Astrocyte of the spinal cord (primary cell): ENCODE results near the gene TPST1.

Experiments
- DNase-seq: peaks from one replicate; pipeline ENCODE4 v3.0.0; 2011; ENCODE audit warnings: low read depth, low spot score
- H3K4me3 ChIP-seq: 2 replicates; pipeline ENCODE4 v1.5.1; 2011; ENCODE audit warnings: low read depth, mild to moderate bottlenecking, low read length, moderate library complexity
- in situ Hi-C: cut with HindIII; loops from 2 replicates; pipeline ENCODE4 v1.10.0; 2017; ENCODE audit warnings: low sequenced_read_pairs
- TF ChIP-seq, protein P1 (sequence below): IDR thresholded peaks from 2 replicates; pipeline ENCODE4 v1.5.1; 2012; ENCODE audit warnings: low read depth, mild to moderate bottlenecking, low read length, inconsistent platforms

The TPST1 gene

DNA sequence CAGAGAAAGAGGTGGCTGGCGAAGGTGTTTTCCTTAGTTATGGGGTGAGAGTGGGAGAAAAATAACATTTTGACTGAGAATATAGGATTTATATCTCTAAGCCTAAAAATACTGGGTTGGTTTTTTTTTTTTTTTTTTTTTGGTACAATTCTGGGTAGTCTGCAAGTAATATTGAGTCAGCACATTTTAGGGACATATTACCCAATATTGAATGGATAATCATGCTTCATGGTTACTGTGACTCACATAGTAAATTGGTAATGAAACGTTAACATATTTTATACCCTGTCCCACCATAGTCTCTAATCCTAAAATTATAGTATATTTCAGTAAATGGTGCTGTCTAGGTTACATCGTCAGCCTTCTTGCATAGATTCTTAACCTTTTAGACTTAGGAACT lies 91.4 kb downstream of the TPST1 start:
- TF ChIP-seq, protein P1, sequence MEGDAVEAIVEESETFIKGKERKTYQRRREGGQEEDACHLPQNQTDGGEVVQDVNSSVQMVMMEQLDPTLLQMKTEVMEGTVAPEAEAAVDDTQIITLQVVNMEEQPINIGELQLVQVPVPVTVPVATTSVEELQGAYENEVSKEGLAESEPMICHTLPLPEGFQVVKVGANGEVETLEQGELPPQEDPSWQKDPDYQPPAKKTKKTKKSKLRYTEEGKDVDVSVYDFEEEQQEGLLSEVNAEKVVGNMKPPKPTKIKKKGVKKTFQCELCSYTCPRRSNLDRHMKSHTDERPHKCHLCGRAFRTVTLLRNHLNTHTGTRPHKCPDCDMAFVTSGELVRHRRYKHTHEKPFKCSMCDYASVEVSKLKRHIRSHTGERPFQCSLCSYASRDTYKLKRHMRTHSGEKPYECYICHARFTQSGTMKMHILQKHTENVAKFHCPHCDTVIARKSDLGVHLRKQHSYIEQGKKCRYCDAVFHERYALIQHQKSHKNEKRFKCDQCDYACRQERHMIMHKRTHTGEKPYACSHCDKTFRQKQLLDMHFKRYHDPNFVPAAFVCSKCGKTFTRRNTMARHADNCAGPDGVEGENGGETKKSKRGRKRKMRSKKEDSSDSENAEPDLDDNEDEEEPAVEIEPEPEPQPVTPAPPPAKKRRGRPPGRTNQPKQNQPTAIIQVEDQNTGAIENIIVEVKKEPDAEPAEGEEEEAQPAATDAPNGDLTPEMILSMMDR, result no peak
- in situ Hi-C loops, result no loop called here
- H3K4me3 ChIP-seq, result no peak overlapping the region
- no peak for DNase-seq

DNA sequence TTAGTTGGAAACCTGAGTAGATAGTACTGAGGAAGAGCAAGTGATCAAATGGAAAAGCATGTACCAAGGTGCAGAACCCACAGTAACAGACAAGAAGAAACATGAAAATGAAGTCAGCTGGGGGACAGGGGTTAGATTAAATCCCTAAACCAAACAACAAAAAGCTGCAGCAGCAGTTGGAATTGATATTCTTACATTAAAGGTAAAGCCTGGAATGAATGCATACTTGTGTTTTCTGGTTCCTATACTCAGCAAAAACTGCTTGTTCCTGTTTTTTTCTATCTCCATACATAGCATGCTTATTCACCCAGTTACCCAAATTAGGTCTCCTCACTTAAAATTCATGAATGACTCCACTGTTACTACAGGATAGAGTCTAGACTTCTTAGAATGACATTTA lies 92.4 kb downstream of the TPST1 start:
- in situ Hi-C loops, result no loop called here
- TF ChIP-seq, protein P1, result no peak
- no peak for DNase-seq
- no peak overlapping the region for H3K4me3 ChIP-seq

DNA sequence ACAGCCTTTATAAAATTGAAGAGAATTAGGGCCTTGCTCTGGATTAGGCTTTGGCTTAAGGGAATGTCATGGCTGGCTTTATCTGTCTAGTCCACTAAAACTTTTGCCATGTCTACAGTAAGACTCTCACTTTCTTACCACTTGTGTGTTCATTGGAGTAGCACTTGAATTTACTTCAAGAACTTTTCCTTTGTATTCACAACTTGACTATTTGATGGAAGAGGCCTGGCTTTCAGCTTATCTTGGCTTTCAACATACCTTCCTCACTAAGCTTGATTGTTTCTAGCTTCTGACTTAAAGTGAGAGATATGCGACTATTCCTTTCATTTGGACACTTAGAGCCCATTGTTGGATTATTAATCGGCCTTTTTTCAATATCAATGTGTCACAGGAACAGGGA lies 96.1 kb downstream of the TPST1 start:
- in situ Hi-C loops, result no loop called here
- H3K4me3 ChIP-seq, result no peak overlapping the region
- DNase-seq, result no peak
- TF ChIP-seq, protein P1, result no peak

DNA sequence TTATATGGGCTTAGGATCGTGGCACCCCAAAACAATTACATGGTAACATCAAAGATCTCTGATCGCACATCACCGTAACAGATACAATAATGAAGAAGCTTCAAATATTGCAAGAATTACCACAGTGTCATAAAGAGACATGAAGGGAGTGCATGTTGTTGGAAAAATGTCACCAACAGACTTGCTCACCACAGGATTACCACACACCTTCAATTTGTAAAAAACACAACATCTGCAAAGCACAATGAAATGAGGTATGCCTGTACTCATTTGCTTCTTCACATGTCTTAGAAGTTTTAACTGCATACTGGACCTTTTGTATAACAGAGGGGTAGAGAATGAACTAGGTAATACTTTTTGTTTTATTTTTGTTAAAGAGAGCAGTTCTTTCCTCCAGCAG lies 96.6 kb downstream of the TPST1 start:
- in situ Hi-C loops, result no loop called here
- H3K4me3 ChIP-seq, result no peak overlapping the region
- TF ChIP-seq, protein P1, result no peak

DNA sequence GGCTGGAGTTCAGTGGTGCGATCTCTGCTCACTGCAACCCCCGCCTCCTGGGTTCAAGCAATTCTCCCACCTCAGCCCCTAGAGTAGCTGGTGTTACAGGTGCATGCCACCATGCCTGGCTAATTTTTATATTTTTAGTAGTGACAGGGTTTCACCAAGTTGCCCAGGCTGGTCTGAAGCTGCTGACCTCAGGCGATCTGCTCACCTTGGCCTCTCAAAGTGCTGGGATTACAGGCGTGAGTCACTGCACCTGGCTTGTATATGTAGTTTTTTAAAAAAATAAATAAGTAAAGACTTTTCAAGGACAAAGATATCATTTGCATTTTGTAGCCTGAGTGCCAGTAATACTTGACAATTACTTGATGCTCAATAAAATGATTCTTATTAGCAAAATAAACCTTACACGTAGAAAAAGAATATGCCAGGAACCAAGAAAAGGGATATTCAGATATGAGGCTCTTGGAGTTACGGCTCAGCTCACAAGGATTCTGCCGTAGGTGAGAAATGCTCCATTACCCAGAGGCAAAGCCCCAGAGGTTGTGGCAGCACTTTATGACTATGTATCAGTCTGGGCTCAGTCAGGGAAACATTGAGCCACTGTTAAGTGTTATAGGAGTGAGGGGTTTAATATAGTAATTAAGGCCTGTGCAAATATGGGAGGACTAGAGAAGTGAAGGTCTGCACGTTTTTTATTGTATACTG lies 98.5 kb downstream of the TPST1 start:
- TF ChIP-seq, protein P1, result no peak
- DNase-seq, result no peak
- in situ Hi-C loops, result no loop called here
- H3K4me3 ChIP-seq, result no peak overlapping the region

More for the DNA sequence above, 96.6 kb downstream of the TPST1 start:
- no peak for DNase-seq

DNA sequence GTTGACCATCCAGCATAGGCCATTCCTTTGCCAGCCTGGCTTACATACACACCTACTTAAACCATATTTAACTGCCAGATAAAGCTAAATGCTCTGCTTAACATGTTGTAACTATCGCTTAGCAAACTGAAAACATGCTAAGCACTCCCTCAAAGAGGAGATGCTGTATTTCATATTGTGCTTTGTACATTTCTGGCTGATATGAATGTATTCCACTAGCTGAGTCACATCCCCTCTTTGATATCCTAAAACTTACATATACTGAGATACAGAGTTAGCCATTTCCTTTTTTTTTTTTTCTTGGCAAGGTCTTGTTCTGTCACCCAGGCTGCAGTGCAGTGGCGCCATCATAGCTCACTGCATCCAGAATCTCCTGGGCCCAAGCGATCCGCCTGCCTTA lies 99.4 kb downstream of the TPST1 start:
- no peak for DNase-seq
- no peak overlapping the region for H3K4me3 ChIP-seq
- TF ChIP-seq, protein P1, result no peak
- in situ Hi-C loops, result no loop called here
